Erythroblast (primary cell): Measurements from ENCODE around the gene LY6G5B.

Experiments
- GATA1 ChIP-seq: IDR thresholded peaks from 2 replicates; pipeline ENCODE4 v1.6.1; 2011; ENCODE audit warnings: low read depth, mild to moderate bottlenecking, control low read depth, low read length, moderate library complexity
- POLR2A ChIP-seq: IDR thresholded peaks from 2 replicates; pipeline ENCODE4 v1.6.1; 2011; ENCODE audit warnings: mild to moderate bottlenecking, low read length

- no peak for TF ChIP-seq POLR2A
- TF ChIP-seq GATA1 = no peak
These were observed 43.7 kb downstream of the LY6G5B start for GRCh38 chr6:31713465-31713864.
